Liver (tissue), 9 donors: ENCODE results near the gene TIE1. TPM values are rescaled to one million over a fixed set of nuclear protein-coding genes. Genes with fewer than 3 reads are reported as not detected.

Experiments used
- DNase-seq: peaks from one replicate; pipeline ENCODE4 v3.0.0-alpha.2; 2017; ENCODE audit warnings: low spot score
- H3K27ac ChIP-seq, 2 donors: one replicate each; pipeline ENCODE4 v1.7.0; 2013; ENCODE audit warnings: inconsistent platforms in 2 of 2, low read length in 2 of 2, control low read depth in 1 of 2, low read depth in 1 of 2, mild to moderate bottlenecking in 1 of 2
- H3K27me3 ChIP-seq, 4 donors: one replicate each; pipeline versions ENCODE4 v1.6.1 to v1.7.0; 2013; ENCODE audit warnings: low read length in 3 of 4, inconsistent platforms in 1 of 4, mild to moderate bottlenecking in 1 of 4, moderate library complexity in 1 of 4; ENCODE audit not compliant: control insufficient read depth in 4 of 4, insufficient read depth in 4 of 4
- H3K36me3 ChIP-seq, 4 donors: one replicate each; pipeline versions ENCODE4 v1.6.1 to v1.7.0; 2013; ENCODE audit warnings: low read length in 3 of 4, mild to moderate bottlenecking in 3 of 4, low read depth in 1 of 4, moderate library complexity in 1 of 4; ENCODE audit not compliant: control insufficient read depth in 4 of 4, insufficient read depth in 3 of 4
- H3K4me1 ChIP-seq, 4 donors: one replicate each; pipeline versions ENCODE4 v1.6.1 to v1.7.0; 2013; ENCODE audit warnings: low read length in 3 of 4, mild to moderate bottlenecking in 3 of 4, moderate library complexity in 1 of 4; ENCODE audit not compliant: control insufficient read depth in 4 of 4, insufficient read depth in 4 of 4
- H3K4me3 ChIP-seq, 3 donors: one replicate each; pipeline versions ENCODE4 v1.6.1 to v1.7.0; 2013; ENCODE audit warnings: low read length in 3 of 3, control low read depth in 1 of 3, low read depth in 1 of 3, mild to moderate bottlenecking in 1 of 3
- H3K9ac ChIP-seq, 2 donors: one replicate each; pipeline ENCODE4 v1.7.0; 2013; ENCODE audit warnings: low read length in 2 of 2, mild to moderate bottlenecking in 2 of 2, moderate library complexity in 2 of 2, control low read depth in 1 of 2, low read depth in 1 of 2
- H3K9me3 ChIP-seq, 4 donors: one replicate each; pipeline versions ENCODE4 v1.6.1 to v1.7.0; 2013; ENCODE audit warnings: low read length in 3 of 4; ENCODE audit not compliant: control insufficient read depth in 4 of 4
- EGR1 ChIP-seq, 2 donors: IDR thresholded peaks; 2 replicates each; pipeline ENCODE4 v1.6.1; 2016 to 2018; ENCODE audit warnings: antibody characterized with exemption in 2 of 2, low read depth in 2 of 2
- GABPA ChIP-seq, 2 donors: IDR thresholded peaks in 1 of 2; conservative IDR thresholded peaks in 1 of 2; 2 replicates each; pipeline ENCODE4 v1.6.1; 2016; ENCODE audit warnings: antibody characterized with exemption in 2 of 2, mild to moderate bottlenecking in 1 of 2, moderate library complexity in 1 of 2
- HNF4A ChIP-seq, 2 donors: conservative IDR thresholded peaks; 2 replicates each; pipeline ENCODE4 v1.6.1; 2016; ENCODE audit warnings: antibody characterized with exemption in 2 of 2, mild to moderate bottlenecking in 2 of 2
- JUND ChIP-seq, 2 donors: IDR thresholded peaks; 2 replicates each; pipeline ENCODE4 v1.6.1; 2016; ENCODE audit warnings: antibody characterized with exemption in 2 of 2
- NR2F2 ChIP-seq: IDR thresholded peaks from 2 replicates; pipeline ENCODE4 v1.6.1; 2016; ENCODE audit warnings: antibody characterized with exemption
- RAD21 ChIP-seq, 2 donors: IDR thresholded peaks; 2 replicates each; pipeline ENCODE4 v1.6.1; 2016; ENCODE audit warnings: antibody characterized with exemption in 2 of 2, mild to moderate bottlenecking in 2 of 2
- RXRA ChIP-seq, 2 donors: IDR thresholded peaks; 2 replicates each; pipeline ENCODE4 v1.6.1; 2017 to 2018; ENCODE audit warnings: antibody characterized with exemption in 2 of 2, mild to moderate bottlenecking in 1 of 2
- SP1 ChIP-seq: IDR thresholded peaks from 2 replicates; pipeline ENCODE4 v1.6.1; 2018; ENCODE audit warnings: antibody characterized with exemption, mild to moderate bottlenecking
- TAF1 ChIP-seq: conservative IDR thresholded peaks from 2 replicates; pipeline ENCODE4 v1.6.1; 2016; ENCODE audit warnings: antibody characterized with exemption, mild to moderate bottlenecking
- YY1 ChIP-seq: IDR thresholded peaks from 2 replicates; pipeline ENCODE4 v1.6.1; 2016; ENCODE audit warnings: antibody characterized with exemption, mild to moderate bottlenecking
- WGBS: extraction: QIAGEN DNeasy Blood & Tissue Kit; methylation state at CpG from one replicate; pipeline ENCODE4 v1.1.7; 2013; 5-methylcytosine and 5-hydroxymethylcytosine counted together
- polyA plus RNA-seq, 2 donors: library from polyadenylated mRNA; stranded (reverse) in 1 of 2; unstranded in 1 of 2; fragments of 200-250 nt in 1 of 2; fragments of >200 nt in 1 of 2; fragmentation: Nextera tagmentation in 1 of 2; extraction: Ambion mirVana in 1 of 2; gene quantifications; one replicate each; pipeline versions ENCODE4 v1.2.1 to v1.2.3, GENCODE V29; 2013 to 2015
- total RNA-seq, 2 donors: library from RNA; depleted of rRNA; stranded (reverse); fragments of >200 nt; gene quantifications; one replicate each; pipeline ENCODE4 v1.2.3, GENCODE V29; 2014
- TF ChIP-seq, protein P1 (sequence below): IDR thresholded peaks from 2 replicates; pipeline ENCODE4 v1.6.1; 2016; ENCODE audit warnings: antibody characterized with exemption
- TF ChIP-seq, protein P2 (sequence below): IDR thresholded peaks from 2 replicates; pipeline ENCODE4 v1.6.1; 2016; ENCODE audit warnings: antibody characterized with exemption, mild to moderate bottlenecking
- donor health status: healthy.
- donor health status: healthy.
- donor health status: healthy.
- donor health status: healthy.
- donor health status: healthy.

Gene TIE1
- total and polyA plus RNA-seq, 4 donors: 3.6 to 17.6 (median 8.9) TPM

DNA sequence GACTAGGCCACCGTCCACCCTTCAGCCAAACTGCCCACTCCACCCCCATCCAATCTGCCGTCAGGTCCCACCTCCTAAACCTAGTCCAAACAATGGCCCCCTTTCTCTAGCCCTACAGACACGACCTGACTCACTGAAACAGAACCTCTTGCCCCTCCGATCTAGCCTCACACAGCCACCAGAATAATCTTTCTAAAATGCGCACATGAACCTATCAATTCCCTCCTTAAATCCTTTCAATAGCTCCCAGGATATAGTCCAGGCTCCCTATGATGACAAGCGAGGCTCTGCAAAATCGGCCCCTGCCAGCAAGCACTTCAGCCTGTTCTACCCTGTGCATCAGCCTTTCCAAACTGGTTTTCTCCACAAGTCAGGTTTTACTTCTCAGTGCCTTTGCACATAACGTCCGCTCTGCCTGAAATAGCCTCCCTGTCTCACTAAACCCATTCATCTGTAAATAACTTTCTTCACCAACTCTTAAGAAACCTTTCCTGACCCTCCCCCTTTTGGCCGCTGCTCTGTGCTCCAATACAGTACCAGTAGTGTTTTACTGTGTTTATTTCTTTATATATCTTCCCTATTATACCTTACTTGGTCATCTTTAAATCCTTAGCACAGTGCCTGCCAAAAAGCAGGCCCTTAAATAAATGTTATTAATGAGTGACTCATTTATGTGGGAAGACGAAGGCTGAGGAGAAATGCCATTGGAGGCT lies 49.0 kb downstream of the TIE1 start:
- no peaks in the 10 kb centered on the region for H3K9me3 ChIP-seq
- peak in 1 of 2 donors; percentile 1 for TF ChIP-seq HNF4A (conservative IDR thresholded peaks at IDR 0.05)
- no peak for TF ChIP-seq YY1
- TF ChIP-seq, protein P1, sequence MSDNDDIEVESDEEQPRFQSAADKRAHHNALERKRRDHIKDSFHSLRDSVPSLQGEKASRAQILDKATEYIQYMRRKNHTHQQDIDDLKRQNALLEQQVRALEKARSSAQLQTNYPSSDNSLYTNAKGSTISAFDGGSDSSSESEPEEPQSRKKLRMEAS: no peak
- no peak for TF ChIP-seq TAF1
- no peak for DNase-seq
- H3K27ac ChIP-seq: peak overlapping the region; percentile 82 to 89
- H3K27me3 ChIP-seq: no peaks in the 10 kb centered on the region
- H3K4me3 ChIP-seq: peak overlapping the region; percentile 60 to 63 (median 62)
- H3K9ac ChIP-seq: peak overlapping the region in 1 of 2 donors; percentile 48
- no peaks in the 10 kb centered on the region for H3K36me3 ChIP-seq
- WGBS: 54% methylated on average over 11 of the region's 11 CpGs
- H3K4me1 ChIP-seq: peaks cover 0 to 14% (median 8%) of the 10 kb centered on the region in 4 donors

DNA sequence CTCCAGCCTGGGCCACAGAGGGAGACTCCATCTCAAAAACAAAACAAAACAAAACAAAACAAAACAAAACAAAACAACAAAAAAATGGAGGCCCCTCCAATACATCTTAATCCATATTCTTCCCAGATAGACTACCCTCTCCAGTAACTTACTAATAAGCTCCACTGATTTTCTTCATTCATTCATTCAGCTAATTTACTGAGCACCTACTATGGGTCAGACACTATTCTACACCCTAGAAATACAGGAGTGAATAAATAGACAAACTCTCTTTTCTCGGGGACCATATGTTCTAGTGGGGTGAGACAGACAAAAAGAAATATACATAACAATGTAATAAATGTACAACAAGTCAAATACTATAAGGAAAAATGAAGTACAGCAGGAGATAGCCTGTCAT lies 50.2 kb downstream of the TIE1 start:
- H3K36me3 ChIP-seq: no peaks in the 10 kb centered on the region
- no peaks in the 10 kb centered on the region for H3K27me3 ChIP-seq
- H3K9me3 ChIP-seq: no peaks in the 10 kb centered on the region
- H3K4me1 ChIP-seq: peaks cover 0 to 10% (median 5%) of the 10 kb centered on the region in 4 donors
- no peak overlapping the region for H3K27ac ChIP-seq
- H3K4me3 ChIP-seq: no peak overlapping the region
- DNase-seq: no peak
- 90% methylated on average over 1 of the region's 1 CpG for WGBS
- no peak overlapping the region for H3K9ac ChIP-seq
- TF ChIP-seq, protein P1: no peak
- TF ChIP-seq RXRA (IDR thresholded peaks at IDR 0.05) (no peak), EGR1 (IDR thresholded peaks at IDR 0.05; ENCODE audit: low read depth in 2 of 2) (no peak), JUND (IDR thresholded peaks at IDR 0.05) (no peak), RAD21 (IDR thresholded peaks at IDR 0.05) (no peak), YY1 (no peak), NR2F2 (no peak), SP1 (no peak), GABPA (IDR thresholded peaks at IDR 0.05 in 1 of 2, conservative IDR thresholded peaks at IDR 0.05 in 1 of 2) (no peak), TAF1 (no peak), HNF4A (conservative IDR thresholded peaks at IDR 0.05) (no peak)
- TF ChIP-seq, protein P2, sequence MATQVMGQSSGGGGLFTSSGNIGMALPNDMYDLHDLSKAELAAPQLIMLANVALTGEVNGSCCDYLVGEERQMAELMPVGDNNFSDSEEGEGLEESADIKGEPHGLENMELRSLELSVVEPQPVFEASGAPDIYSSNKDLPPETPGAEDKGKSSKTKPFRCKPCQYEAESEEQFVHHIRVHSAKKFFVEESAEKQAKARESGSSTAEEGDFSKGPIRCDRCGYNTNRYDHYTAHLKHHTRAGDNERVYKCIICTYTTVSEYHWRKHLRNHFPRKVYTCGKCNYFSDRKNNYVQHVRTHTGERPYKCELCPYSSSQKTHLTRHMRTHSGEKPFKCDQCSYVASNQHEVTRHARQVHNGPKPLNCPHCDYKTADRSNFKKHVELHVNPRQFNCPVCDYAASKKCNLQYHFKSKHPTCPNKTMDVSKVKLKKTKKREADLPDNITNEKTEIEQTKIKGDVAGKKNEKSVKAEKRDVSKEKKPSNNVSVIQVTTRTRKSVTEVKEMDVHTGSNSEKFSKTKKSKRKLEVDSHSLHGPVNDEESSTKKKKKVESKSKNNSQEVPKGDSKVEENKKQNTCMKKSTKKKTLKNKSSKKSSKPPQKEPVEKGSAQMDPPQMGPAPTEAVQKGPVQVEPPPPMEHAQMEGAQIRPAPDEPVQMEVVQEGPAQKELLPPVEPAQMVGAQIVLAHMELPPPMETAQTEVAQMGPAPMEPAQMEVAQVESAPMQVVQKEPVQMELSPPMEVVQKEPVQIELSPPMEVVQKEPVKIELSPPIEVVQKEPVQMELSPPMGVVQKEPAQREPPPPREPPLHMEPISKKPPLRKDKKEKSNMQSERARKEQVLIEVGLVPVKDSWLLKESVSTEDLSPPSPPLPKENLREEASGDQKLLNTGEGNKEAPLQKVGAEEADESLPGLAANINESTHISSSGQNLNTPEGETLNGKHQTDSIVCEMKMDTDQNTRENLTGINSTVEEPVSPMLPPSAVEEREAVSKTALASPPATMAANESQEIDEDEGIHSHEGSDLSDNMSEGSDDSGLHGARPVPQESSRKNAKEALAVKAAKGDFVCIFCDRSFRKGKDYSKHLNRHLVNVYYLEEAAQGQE: no peak
